LNCaP clone FGC (cell line): ENCODE data around the gene ZNF860.

Experiments
- DNase-seq: peaks from one replicate; pipeline ENCODE4 v3.0.0-alpha.2; 2011; ENCODE audit warnings: low read depth
- H3K4me3 ChIP-seq: 2 replicates; pipeline ENCODE4 v1.5.1; 2011; ENCODE audit warnings: mild to moderate bottlenecking, low read depth, low read length, control low read depth
- CTCF ChIP-seq: IDR thresholded peaks from 2 replicates; pipeline ENCODE4 v1.5.1; 2012; ENCODE audit warnings: mild to moderate bottlenecking; ENCODE audit not compliant: control insufficient read depth, insufficient read depth; ENCODE audit errors: extremely low read depth

ZNF860 gene

GRCh38 chr3:31981206-31982181, at the start of gene ZNF860, which contains the start of gene OSBPL10:
Gene ZNF860 (plus strand): TSS chr3:31981750. CDS start chr3:31989080, 7,330 bp downstream.
Gene OSBPL10 (minus strand): TSS chr3:31981262. CDS start chr3:31981179, 83 bp downstream.
- TF ChIP-seq CTCF = no peak
- no peak for DNase-seq
- H3K4me3 ChIP-seq = peak within 1 kb of the TSS; percentile 42

- TF ChIP-seq CTCF = no peak
- no peak overlapping the region for H3K4me3 ChIP-seq
- no peak for DNase-seq
Measured at GRCh38 chr3:31932990-31933389, 48.6 kb upstream of the ZNF860 start.

- H3K4me3 ChIP-seq = no peak overlapping the region
Measured at GRCh38 chr3:31934018-31934417, 47.5 kb upstream of the ZNF860 start.

GRCh38 chr3:31934866-31935265, 46.7 kb upstream of the ZNF860 start:
- DNase-seq = peak; percentile 52
- TF ChIP-seq CTCF = no peak
- H3K4me3 ChIP-seq = no peak overlapping the region

More at GRCh38 chr3:31934018-31934417, 47.5 kb upstream of the ZNF860 start:
- DNase-seq = no peak
- no peak for TF ChIP-seq CTCF

- no peak overlapping the region for H3K4me3 ChIP-seq
- no peak for TF ChIP-seq CTCF
- DNase-seq = no peak
Measured at GRCh38 chr3:31936420-31937060, 45.0 kb upstream of the ZNF860 start.

- no peak for DNase-seq
- no peak for TF ChIP-seq CTCF
- H3K4me3 ChIP-seq = no peak overlapping the region
Measured at GRCh38 chr3:31937225-31937624, 44.3 kb upstream of the ZNF860 start.
